ENCODE results near the gene FAM149B1. TPM values are rescaled to one million over a fixed set of nuclear protein-coding genes. Genes with fewer than 3 reads are reported as not detected.
A peak's percentile ranks its signal among the peaks of the same experiment; 100 is the strongest.

Gene FAM149B1
- total and polyA plus RNA-seq, 2 of the 13 experiments (the other 11 are each of a cell fraction or from before 2014, with no cell fraction given): 9.3 to 16.8 TPM

GRCh38 chr10:73131301-73131700 lies 36.6 kb upstream of the FAM149B1 start:
- Histone ChIP-seq H3K79me2 (ENCODE audit: insufficient read depth, low read length) (no peaks in the 10 kb centered on the region), H3K4me2 (ENCODE audit: low read depth, low read length) (no peak overlapping the region), H3K36me3 (replicated peaks in 1 of 2; ENCODE audit: control insufficient read depth in 1 of 2, insufficient read depth in 2 of 2, low read length in 2 of 2) (peaks cover 6 to 57% of the 10 kb centered on the region in 2 experiments), H3K9ac (ENCODE audit: insufficient read depth, low read depth, low read length) (no peak overlapping the region), H3K27me3 (ENCODE audit: control insufficient read depth in 1 of 2, insufficient read depth in 2 of 2, low read length in 2 of 2) (no peaks in the 10 kb centered on the region), H3K9me3 (ENCODE audit: low read length) (no peaks in the 10 kb centered on the region), H3K27ac (ENCODE audit: extremely low read length, insufficient read depth, low read length) (peak overlapping the region; percentile 73), H2AFZ (ENCODE audit: low read length) (no peak overlapping the region), H3K4me1 (ENCODE audit: insufficient read depth, low read length) (peaks cover 44% of the 10 kb centered on the region), H3K4me3 (replicated peaks in 1 of 3; ENCODE audit: insufficient read depth in 1 of 3, low read depth in 2 of 3, low read length in 3 of 3) (no peak overlapping the region), H4K20me1 (ENCODE audit: insufficient read depth, low read length) (no peaks in the 10 kb centered on the region)
- intact Hi-C loops (cut with micrococcal nuclease; ENCODE audit: unreplicated experiment) (no loop called here), in situ Hi-C loops (cut with HindIII; ENCODE audit: extremely low pct_ligation_motif_present, low pct_unique_long_range_greater_than_20kb) (no loop called here)
- ATAC-seq (no peak), DNase-seq (ENCODE audit: low spot score) (no peak), FAIRE-seq (no peak)
- 77% methylated on average over 2 of the region's 2 CpGs for WGBS (ENCODE audit: low lambda C conversion rate)
- no TSS peak for BruUV-seq (replicated peaks)
- ChIA-PET CTCF (ENCODE audit: low intra/inter-chr PET ratio, low total read pairs) (no interaction called here), POLR2A (interaction anchor here (1.2 to 3.6 kb wide), 2 partner anchors 20 to 35 kb away, joined by 4 to 26 read pairs; partner anchors contain the start of genes NUDT13 and P4HA1)
- TF ChIP-seq ZNF530 (CRISPR knock-in tag; IDR thresholded peaks at IDR 0.05; ENCODE audit: low read depth) (no peak), GZF1 (CRISPR knock-in tag; IDR thresholded peaks at IDR 0.05) (no peak), HOMEZ (CRISPR knock-in tag; IDR thresholded peaks at IDR 0.05; ENCODE audit: low read depth) (no peak), ZNF7 (CRISPR knock-in tag; IDR thresholded peaks at IDR 0.05) (no peak), CBX5 (CRISPR knock-in tag; IDR thresholded peaks at IDR 0.05; ENCODE audit: borderline replicate concordance) (no peak), KDM6A (CRISPR knock-in tag; IDR thresholded peaks at IDR 0.05; ENCODE audit: low read depth) (no peak), ZFP36L1 (CRISPR knock-in tag; IDR thresholded peaks at IDR 0.05) (no peak), ZNF292 (CRISPR knock-in tag; IDR thresholded peaks at IDR 0.05; ENCODE audit: borderline replicate concordance, low read depth) (no peak), FOXO4 (CRISPR knock-in tag; conservative IDR thresholded peaks at IDR 0.05) (no peak)

All from HepG2 (cell line).